CD4-positive, alpha-beta T cell treated with Interleukin-4 for 1 hour (primary cell): ENCODE results near the gene ERC1.
"Not testable (repeated sequence)": the region's sequence is repeated elsewhere in the genome, so short reads cannot be mapped to it uniquely, and the experiment has no call there.

ENCODE experiments used
- DNase-seq, 2 donors: peaks; one replicate each; pipeline ENCODE4 v3.0.0-alpha.2; 2020 to 2022

ERC1 gene

GRCh38 chr12:1080520-1081223, 89.6 kb downstream of the ERC1 start:
- no peak for DNase-seq

- DNase-seq, result no peak
Observed at GRCh38 chr12:1083151-1083888, 92.3 kb downstream of the ERC1 start.

GRCh38 chr12:1083889-1084262, 92.9 kb downstream of the ERC1 start:
- no peak for DNase-seq

- no peak for DNase-seq
Observed at GRCh38 chr12:1091350-1091749, 100.3 kb downstream of the ERC1 start.

GRCh38 chr12:1093166-1093751, 102.2 kb downstream of the ERC1 start:
- peak in 1 of 2 donors; percentile 62 for DNase-seq

GRCh38 chr12:1094714-1095113, 103.7 kb downstream of the ERC1 start:
- no peak for DNase-seq

- DNase-seq, result no peak
Observed at GRCh38 chr12:1099158-1099557, 108.1 kb downstream of the ERC1 start.

- not testable (repeated sequence) for DNase-seq
Observed at GRCh38 chr12:1099618-1100017, 108.6 kb downstream of the ERC1 start.

- DNase-seq, result no peak
Observed at GRCh38 chr12:1102115-1102514, 111.1 kb downstream of the ERC1 start.

- DNase-seq, result no peak
Observed at GRCh38 chr12:1102791-1103450, 111.9 kb downstream of the ERC1 start.

- no peak for DNase-seq
Observed at GRCh38 chr12:1103632-1104031, 112.6 kb downstream of the ERC1 start.

- no peak for DNase-seq
Observed at GRCh38 chr12:1104088-1104800, 113.2 kb downstream of the ERC1 start.

GRCh38 chr12:1107669-1108068, 116.6 kb downstream of the ERC1 start:
- no peak for DNase-seq

- peak in 1 of 2 donors; percentile 16 for DNase-seq
Observed at GRCh38 chr12:1108276-1108675, 117.3 kb downstream of the ERC1 start.

- DNase-seq, result no peak
Observed at GRCh38 chr12:1115484-1116231, 124.6 kb downstream of the ERC1 start.

GRCh38 chr12:1117371-1117770, 126.3 kb downstream of the ERC1 start:
- DNase-seq, result no peak

- peak; percentile 73 to 76 for DNase-seq
Observed at GRCh38 chr12:1117970-1118563, 127.0 kb downstream of the ERC1 start.

GRCh38 chr12:1122786-1123185, 131.8 kb downstream of the ERC1 start:
- peak; percentile 55 to 58 for DNase-seq

GRCh38 chr12:1126091-1126490, 135.1 kb downstream of the ERC1 start:
- peak in 1 of 2 donors; percentile 14 for DNase-seq

GRCh38 chr12:1127021-1127420, 136.0 kb downstream of the ERC1 start:
- DNase-seq, result no peak

GRCh38 chr12:1130164-1130563, 139.1 kb downstream of the ERC1 start:
- DNase-seq, result no peak

- DNase-seq, result no peak
Observed at GRCh38 chr12:1130571-1130970, 139.5 kb downstream of the ERC1 start.
